GM18520 (cell line): ENCODE results near the gene RAPGEF3.
A peak's percentile ranks its signal among the peaks of the same experiment; 100 is the strongest.

ENCODE experiments used
- ATAC-seq: cut with Tn5 transposase; IDR thresholded peaks from one replicate; pipeline ENCODE4 v1.9.1; 2021; ENCODE audit not compliant: unreplicated experiment

Gene RAPGEF3

DNA sequence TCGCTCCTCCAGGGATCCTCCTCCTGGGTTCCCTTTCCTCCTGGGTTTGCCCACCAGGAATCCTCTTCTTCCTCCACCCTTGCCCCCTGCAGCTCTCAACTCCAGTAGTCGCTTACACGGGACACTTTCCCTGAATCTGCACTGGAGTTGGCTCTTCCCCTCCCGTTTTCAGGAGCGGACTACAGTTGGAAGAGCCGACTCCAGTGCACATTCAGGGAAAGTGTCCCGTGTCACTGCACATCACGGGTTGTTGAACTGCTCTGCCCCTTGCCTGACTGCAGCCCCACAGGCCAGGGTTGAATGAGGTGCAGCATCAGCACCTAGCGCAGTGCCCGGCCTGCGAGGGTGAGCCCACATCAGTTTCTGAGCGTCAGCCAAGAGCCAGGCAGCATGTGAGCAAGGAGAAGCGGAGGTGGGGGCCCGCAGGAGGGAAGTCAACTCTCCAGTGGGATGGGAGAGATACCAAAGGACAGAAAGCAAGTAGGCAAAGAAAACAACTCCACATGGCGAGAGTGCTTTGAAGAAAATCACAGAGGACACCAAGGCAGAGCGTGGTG, 13.1 kb downstream of the RAPGEF3 start:
- no peak for ATAC-seq

DNA sequence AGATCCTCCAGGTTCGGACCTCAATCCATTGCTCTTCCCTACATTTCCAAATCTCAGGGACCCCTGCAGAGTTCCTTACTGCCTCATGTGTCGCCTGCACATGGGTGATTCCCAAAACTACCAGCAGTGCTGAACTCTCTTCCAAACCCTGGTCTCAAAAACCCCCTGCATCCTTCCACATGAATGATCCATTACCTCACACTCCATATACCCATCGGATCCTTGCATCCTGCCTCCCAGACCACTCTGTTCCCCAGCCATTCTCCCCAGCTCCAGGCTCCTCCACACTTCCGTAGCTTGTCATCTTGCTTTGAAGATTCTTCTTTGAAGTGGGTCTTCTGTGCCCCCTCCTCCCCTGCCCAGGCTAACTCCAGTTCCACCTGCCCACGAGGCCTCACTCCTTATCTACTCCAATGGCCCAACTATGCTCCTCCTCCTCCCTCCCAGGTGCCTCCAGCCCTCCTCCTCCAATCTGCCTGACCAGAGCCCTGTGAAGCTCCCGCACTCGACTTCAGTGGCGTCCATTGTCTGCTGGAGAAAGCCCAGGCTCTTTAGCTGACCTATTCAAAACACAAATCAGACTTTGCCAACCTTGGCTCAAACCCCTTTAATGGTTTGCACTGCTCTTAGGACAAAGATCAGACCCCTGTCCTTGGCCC, 13.8 kb downstream of the RAPGEF3 start:
- ATAC-seq = no peak

DNA sequence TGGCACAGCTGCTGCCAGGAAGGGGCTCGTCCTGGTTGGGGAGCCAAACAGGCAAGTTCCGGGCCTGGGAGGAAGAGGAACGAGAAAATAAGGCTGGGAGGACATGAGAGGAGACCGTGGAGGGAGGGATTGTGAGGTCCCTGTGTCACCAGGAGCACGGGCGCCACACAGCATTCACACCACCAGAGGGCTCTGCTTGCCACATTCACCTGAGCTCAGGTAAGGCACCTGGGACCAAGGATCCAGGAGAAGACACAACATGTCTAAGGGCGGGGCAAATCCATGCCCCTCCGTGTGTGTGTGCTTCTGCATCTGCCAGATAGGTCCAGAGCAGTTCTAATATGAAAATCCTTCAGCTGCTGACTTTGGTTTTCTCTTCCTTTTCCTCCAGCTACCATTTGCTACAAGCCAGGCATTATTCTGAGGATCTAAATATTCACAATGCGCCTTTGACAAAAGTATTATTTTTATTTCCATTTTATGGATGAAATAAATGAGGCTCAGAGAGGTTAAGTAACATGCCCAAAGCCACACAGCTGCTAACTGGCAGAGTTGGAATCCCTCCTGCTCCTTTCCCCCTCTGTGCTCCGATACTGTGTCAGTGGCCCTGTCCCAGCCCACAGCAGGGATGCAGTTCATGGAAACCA, 14.6 kb downstream of the RAPGEF3 start:
- no peak for ATAC-seq

DNA sequence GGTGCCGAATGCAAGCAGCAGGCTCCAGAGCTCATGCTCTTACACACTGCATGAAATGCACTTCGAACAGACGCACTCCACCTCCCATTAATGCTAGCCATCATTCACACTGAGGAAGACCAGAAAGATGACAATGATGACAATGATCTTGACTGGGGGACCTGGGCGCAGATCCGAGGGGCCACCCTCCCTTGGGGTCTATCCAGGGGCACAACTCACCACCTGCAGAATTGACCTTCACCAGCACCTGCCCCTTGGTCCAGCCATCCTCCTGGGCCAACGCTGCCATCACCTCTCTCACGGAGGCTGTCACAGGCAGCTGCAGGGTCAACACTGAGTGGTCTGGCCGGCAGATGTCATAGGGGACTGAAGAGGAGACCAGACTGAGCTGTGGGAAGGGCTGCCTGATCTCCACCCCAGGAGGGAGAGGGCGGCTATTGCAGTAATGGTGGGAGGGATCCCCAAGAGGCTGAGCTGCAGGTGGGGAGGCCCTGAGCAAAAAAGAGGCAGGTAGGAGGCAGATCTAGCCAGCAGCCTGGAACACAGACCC, 15.3 kb downstream of the RAPGEF3 start:
- no peak for ATAC-seq

DNA sequence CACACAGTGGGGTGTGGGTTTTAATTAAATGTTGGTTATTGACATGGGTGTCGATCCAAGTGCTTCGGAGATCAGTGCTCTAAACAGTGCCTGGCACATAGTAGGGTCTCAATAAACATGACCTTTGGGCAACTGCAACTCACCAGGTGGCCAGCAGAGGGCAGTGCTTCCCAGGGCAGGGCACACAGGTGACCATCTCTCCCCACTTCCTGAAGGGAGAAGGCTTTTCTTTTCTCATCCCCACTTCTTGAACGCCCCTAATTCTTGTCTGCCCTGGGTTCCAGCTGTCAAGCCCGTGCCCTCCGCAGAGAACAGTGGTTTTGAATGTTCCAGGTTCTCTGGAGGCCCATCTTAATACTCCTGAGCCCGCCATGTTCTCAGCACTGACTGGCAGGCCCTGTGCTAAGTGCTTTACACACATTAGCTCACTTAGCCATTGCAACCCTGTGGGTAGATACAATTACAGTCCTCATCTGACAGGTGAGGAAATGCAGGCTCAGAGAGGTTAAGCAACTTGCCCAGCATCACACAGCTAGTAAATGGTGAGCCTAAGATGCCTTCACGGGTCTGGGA, 16.3 kb downstream of the RAPGEF3 start:
- ATAC-seq = no peak

DNA sequence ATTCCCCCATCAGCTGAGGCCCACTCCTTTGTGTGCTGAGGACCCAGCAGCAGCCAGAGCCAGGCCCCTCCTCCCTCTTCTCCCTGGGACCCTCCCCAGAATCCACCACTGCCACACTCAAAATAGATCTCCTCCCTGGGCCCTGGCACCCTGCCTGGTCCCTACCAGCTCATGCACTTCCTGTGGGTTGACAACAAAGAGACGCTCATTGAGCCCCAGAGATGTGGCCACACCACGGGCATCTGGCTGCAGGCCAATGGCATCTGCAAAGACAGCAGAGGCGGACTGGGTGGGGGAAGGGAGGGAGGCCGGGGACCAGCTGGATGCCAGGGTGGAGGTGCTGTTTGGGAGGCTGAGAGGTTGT, 17.4 kb downstream of the RAPGEF3 start:
- peak; percentile 50 for ATAC-seq

DNA sequence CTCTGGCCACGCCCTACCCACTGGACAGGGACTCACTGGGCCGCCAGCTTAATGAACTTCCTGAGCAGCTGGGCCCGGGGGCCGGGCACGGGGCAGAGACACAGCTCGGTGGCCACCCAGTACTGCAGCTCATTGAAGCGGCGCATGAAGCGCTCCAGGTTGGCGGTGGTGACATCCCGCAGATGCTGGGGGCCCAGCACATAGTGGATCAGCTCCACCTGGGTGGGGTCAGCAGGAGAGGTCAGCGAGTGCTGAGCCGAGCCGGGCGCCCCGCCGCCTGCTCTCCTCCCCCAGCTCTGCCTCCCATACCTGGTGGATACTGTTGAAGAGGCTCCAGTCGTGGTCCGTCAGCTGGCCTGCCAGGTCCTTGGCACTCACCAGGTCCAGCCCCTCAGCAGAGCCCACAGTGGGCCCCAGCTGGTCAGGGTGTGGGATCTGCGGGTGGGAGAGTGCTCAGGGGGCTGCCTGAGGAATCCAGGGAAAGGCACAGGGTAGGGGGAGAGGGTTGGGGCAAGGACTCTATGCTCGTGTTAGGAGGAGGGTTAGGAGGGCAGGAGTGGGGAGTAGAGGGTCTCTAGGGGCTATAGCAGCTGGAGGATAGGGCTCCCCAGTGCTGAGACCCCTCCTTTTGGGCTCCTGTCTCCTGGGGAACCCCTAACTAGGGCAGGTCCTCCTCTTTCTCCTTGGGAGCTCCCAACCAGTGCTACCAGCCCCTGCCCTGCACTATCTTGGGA, 17.9 kb downstream of the RAPGEF3 start:
- no peak for ATAC-seq

DNA sequence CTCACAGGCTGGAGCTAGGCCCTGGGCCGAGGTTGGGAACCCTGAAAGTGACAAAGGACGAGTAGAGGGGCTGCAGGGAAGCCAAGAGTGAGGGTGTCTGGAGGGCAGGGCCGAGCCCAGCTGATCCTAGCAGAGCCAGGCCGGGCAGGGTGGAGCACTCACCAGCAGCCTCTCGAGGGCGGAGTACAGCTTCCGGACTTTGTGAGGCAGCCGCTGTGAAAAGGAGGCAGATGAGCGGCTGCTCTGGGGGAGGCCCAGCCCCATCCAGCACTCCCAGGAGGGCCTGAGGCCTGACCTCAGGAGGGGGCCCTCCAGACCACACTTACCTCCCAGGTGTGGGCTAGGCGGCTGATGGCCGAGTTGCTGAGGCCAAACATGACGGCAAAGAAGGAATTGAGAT, 18.7 kb downstream of the RAPGEF3 start:
- no peak for ATAC-seq

DNA sequence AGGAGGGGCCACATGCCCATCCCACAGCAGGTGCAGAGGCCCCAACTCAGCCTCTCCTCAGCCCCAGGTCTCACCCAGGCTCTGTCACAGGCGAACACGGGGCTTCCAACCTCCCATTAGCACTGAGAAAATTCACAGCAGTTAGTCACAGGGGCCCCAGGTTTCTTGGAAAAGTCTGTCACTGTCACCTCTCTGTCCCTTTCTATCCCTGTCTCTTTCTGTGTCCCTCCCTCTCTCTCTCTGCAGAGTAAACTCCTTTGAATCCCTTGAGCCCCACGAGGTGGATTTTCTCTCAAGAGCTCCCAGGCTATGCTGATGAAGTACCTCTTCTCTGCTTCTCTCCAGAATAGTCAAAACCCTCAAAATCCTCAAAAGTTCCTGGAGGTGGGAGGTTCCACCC, 19.4 kb downstream of the RAPGEF3 start:
- ATAC-seq = no peak

DNA sequence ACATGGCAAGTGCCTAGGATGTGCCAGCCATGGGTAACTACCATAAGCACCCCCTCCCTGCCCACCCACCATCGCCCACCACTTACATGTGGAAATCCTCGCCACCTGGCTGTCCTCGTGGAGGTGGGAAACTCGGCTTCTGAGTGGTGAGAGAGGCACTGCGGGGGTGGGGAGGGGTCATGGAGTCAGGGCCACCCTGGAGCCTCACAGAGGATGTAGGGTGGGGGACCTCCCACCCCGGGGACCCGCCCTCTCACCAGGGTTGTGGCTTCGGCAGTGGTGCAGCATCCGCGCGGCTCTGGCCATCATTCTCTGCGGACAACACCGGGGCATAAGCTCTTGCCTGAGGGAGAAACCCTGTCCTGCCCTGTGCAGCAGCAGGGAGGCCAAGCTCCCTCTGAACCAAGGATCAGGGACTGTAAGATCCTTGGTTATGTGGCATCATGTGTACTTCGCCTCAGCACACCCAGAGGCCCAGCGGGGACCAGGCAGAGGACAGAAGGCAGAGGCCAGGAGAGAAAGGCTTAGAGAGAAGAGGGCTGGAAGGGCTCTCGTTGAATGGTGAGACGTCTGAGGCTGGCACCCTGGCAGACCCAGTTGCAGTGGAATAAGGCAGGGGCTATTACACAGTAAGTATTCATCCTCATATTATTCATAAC, 20.6 kb downstream of the RAPGEF3 start:
- ATAC-seq = no peak

DNA sequence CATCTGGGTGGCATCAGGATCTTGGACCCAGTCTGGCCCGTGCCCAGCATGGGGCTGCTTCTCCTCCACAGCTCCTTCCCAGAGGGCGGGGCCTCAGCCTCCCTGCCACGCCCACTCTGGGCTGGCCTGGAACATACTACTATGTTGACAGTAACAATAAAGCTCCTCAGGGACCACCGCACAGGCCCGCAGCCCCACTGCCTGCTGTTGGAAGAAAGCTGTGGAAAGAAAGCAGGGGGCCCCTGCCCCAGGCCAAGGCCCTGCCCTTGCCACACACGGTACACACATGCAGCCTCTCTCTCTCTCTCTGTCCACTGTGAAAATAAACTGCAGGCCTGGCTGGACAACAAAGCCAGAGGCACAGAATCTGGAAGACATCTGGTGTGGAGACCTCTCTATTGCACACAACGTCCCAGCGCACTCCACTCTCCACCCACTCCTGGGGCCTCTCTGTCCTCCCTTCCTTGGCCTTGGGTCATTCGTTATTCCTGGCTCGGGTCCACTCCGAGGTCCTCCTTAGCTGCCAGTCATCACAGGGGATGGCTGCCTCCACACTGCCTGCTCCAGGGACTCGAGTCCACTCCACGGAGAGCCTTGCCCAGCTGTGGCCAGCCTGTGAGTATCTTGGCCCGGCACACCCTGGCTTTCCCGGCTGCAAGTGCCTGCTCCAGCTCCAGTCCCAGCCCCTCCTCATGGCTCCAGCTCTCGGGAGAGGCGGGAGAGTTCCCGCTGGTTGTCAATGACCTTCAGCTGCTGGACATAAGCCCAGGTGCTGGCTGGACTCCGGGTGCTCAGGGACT, 21.6 kb downstream of the RAPGEF3 start:
- no peak for ATAC-seq

DNA sequence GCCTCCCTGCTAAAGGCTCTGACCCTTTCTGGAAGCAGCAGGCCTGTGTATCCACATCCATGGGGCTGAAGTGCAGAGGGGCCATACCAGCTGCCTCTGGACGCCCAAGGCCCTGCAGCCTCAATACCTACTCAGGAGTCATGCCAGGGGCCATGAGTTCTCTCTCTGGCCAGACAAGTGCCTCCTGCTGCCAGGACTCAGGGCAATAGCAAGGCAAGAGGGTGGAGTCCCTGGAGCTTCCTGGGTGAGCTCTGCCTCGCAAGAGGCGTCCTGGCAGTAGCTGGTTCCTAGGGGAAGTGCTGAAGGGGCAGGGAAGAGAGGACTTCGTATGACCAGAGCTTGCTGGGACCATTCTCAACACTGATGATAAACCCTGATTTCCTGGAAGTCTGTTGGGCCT, 22.5 kb downstream of the RAPGEF3 start:
- ATAC-seq = no peak

DNA sequence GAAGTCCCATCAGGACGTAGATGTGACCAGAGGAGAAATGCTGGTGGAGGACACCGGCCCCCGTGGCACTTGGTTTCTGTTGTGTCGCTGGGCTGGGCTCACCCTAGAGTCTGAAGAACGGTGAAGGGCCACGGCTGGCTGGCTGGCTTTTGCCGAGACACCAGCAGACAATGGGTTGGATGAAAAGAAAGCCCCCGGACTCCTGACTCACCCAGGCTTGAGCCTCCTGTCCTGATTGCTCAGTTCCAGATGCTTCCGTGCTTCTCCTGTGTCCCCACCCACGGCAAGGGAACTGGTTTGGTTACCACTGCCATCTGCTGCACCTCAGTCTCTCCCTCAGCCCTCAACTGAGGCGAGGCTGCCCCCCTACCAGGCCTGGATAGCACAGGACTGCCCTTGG, 23.0 kb downstream of the RAPGEF3 start:
- ATAC-seq = no peak

DNA sequence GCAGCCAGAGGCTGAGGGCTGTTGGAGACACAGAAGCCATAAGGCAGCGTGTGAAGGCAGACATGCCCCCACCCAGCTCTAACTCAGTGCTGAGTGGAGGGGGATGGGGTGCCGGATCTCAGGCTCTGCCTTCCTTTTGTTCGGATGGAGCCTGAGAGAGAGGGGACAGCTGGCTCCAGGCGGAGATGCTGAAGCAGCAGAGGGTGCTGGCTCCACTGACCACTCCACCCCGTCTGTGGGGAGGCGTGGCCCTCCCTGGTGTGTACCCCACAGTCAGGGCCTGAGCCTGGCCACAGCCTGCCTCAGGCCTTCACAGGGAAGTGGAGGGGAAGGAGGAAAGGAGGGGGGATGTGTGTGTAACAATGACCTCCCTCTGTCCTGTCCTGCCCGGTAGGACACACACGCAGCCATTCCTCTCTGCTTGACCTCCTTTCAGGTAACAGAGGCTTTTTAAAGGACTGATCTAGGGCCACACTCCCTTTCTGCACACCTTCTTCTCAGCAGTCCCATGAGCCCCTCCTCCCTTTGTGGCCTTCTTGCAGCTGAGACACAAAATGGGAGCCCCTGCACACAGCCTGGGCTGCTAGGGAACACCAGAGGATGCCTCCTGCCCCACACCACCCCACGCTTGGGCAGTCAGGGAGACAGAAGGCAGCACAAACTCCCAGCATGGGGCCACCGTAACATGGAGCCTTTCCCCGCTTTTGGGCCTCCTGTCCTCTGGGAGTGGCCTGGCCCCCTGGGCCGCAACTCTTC, 23.8 kb downstream of the RAPGEF3 start:
- no peak for ATAC-seq

DNA sequence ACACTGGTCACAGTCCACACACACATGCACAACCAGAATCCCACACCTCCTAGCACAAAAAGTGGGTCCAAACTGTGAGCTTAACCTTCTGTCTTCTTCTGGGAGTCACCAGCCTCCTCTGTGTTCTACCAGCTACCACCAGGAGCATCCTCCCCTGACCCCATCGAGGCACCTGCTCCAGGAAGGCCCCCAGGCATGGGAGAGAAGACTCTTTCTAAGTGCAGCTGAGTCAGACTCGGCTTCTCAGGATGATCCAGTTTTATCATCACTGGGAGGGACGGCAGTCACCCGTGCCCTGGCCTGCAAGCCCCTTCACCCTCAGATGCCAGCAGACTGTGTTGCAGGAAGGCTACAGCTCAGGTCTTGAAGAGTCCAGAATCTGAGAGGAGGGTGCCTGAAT, 25.5 kb downstream of the RAPGEF3 start:
- no peak for ATAC-seq

DNA sequence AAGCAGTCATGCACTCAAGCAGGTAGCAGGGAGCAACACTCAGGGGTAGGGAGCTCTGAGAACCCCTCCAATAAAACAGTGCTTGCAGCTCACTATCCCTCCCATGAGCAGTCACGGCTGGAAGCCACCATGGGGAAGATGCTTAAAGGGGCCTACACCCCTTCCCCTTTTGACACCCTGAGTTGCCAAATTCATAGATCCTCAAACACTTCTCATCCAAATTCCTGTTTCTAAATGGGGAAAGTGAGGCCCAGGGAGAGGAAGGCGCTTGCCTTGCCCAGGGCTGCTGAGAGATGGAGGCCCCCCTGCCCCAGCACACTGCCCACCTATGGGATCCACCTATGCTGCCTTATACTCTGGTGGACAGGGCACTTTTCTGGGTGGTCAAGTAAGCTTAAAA, 26.2 kb downstream of the RAPGEF3 start:
- ATAC-seq = no peak

DNA sequence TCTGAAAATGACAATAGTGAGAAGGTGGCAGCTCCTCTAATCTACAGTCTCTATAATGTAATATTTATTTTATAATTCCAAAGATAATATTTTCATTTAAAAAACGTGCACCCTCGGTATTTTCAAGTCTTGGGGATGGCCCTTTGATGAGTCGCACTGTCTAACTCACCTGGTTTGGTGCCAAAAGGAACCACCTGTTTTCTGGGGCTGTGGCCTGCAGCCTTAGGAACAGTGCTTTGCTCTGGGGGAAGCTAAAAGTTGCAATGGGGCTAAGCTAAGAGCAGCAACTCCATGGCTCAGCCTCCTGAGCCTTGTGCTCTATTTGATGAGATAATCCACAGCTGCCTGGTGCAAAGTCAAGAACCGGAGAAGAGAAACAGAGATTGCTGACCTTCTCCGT, 27.0 kb downstream of the RAPGEF3 start:
- no peak for ATAC-seq

DNA sequence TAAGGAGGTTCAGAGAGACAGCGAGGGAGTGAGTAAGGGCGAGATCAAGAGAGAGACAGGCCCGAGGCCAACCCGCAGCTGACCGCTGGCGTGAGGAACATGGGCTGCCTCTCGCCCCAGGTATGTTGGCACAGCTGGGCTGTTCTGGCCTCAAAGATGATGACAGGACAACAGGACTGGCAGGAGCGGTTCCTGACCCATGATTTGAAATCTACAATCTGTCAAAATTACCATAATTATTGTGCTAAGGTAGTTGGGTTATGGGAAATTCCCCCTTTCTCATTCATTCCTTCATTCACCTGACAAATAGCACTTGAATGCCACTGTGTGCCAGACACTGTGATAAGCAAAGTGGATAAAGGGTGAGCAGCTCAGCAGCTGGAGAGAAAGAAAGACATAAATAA, 28.3 kb downstream of the RAPGEF3 start:
- ATAC-seq = no peak

DNA sequence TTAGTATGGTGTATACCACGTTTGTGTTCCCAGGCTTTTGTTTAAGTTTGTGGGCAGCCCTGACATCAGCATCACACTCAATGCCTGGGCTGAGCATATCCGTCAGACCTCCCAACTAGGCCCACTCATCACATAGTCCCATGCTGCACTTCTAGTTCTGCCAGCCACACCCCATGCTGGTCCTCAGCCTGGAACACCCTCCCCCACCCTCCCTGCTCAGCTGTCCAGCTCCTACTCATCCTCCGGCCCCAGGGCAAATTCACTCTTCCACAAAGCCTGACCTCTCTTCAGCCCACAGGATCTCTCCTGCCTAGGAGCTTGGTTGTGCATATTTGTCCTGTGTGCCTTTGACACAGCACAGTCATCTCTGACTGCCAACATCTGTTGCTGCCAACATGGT, 29.4 kb downstream of the RAPGEF3 start:
- ATAC-seq = no peak
